ENCODE measurements around the gene SH2D3A. TPM values are rescaled to one million over a fixed set of nuclear protein-coding genes. Genes with fewer than 3 reads are reported as not detected.

Gene SH2D3A
- polyA plus RNA-seq, 1 donor = 1.2 TPM

GRCh38 chr19:6708346-6708745, 58.9 kb downstream of the SH2D3A start:
- no peak for DNase-seq (ENCODE audit: low read depth)

DNA sequence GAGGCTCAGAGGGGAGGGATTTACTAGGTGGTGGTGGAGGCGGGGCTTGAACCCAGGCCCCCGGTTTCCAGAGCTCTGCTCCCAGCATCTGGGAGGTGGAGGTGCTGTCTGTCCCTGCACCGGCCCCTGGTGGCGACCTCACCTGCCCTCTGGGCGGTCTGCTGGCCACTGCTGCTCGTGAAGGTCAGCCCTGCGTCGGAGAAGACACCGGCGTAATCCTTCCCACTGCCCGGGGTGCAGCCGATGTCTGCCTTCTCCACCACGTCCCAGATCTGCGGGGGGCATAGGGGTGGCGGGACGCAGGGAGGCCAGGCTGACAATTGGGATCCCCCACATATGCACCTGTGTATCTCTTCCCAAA, 59.6 kb downstream of the SH2D3A start:
- DNase-seq (ENCODE audit: low read depth) = no peak

DNA sequence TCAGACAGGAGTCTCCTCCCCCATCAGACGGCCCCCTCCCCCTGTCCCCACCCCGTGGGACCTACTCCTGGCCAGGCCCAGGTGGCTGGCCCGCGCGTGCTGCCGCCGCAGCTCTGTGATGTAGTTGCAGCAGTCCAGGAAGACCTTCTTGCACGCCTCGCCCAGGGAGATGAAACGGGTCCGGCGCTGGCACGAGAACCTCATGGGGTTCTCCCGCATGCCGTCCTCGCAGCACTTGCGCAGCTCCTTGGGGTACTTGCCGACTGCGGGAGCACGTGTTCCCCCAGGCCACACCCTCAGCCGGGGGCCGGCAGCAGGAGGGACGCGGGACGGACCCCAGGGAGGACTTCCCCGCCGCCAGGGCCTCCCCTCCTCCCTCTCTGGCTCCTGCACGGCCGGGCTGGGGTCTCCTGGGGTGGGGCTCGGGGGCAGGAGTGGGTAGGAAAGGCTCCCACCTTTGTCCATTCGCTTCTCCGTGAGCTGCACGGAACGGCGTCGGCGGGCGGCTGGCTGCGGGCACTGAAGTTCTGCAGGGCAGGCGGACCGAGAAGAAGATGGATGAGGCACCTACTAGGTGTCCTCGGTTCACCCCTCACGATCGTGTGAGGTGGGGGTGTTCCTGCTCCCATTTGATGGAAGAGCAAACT, 60.1 kb downstream of the SH2D3A start:
- no peak for DNase-seq (ENCODE audit: low read depth)

- no peak for DNase-seq (ENCODE audit: low read depth)
Observed at GRCh38 chr19:6706633-6706958, 60.6 kb downstream of the SH2D3A start.

GRCh38 chr19:6705931-6706632, 61.2 kb downstream of the SH2D3A start:
- no peak for DNase-seq (ENCODE audit: low read depth)

Other genes with a start within 250 kb of the SH2D3A start
- gene TNFSF9, start 236.4 kb downstream of the SH2D3A start, polyA plus RNA-seq (ENCODE audit: insufficient read length) = 0.92 TPM
- 0.72 TPM for gene CD70, start 176.3 kb downstream of the SH2D3A start, polyA plus RNA-seq (ENCODE audit: insufficient read length)
- 0.11 TPM for gene TNFSF14, start 97.3 kb downstream of the SH2D3A start, polyA plus RNA-seq (ENCODE audit: insufficient read length)
- gene C3, start 46.8 kb downstream of the SH2D3A start, polyA plus RNA-seq (ENCODE audit: insufficient read length) = 3.4 TPM
- gene GPR108, start 29.9 kb downstream of the SH2D3A start, polyA plus RNA-seq (ENCODE audit: insufficient read length) = 28.3 TPM
- gene TRIP10, start 27.8 kb downstream of the SH2D3A start, polyA plus RNA-seq (ENCODE audit: insufficient read length) = 58.5 TPM
- 1.6 TPM for gene VAV1, start 5.3 kb upstream of the SH2D3A start, polyA plus RNA-seq (ENCODE audit: insufficient read length)
- 0.13 TPM for gene ADGRE1, start 120.1 kb upstream of the SH2D3A start, polyA plus RNA-seq (ENCODE audit: insufficient read length)